Stimulated activated CD8-positive, alpha-beta memory T cell treated with anti-CD3 and anti-CD28 coated beads, Interleukin-12 subunit alpha, Interleukin-12 subunit beta, amount 100 ng/mL, for 4 hours (primary cell): Measurements from ENCODE around the gene CCDC188.
"Not testable (repeated sequence)": the region's sequence is repeated elsewhere in the genome, so short reads cannot be mapped to it uniquely, and the experiment has no call there.

Source experiments
- DNase-seq: peaks from one replicate; pipeline ENCODE4 v3.0.0-alpha.2; 2020; ENCODE audit warnings: low read depth

The CCDC188 gene

DNA sequence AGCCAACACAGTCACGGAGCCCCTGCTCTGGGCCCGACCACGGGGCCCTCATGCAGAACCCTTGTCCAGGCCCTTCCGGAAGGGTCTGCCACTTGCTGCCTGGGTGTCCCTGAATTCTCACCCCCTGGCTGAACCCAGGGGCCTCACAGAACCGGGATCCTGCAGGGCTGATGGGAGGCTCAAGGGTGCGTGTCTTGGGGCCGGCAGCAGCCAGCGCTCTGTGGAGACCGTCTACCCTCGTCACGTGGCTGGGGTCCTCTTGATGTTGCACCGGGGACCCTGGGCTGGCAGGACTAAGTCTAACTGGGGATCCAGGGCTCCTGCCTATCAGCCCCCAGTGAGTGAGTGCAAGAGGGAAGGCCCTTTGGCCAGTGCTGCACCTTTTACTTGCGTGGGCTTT lies 19.3 kb upstream of the CCDC188 start:
- DNase-seq, result no peak

DNA sequence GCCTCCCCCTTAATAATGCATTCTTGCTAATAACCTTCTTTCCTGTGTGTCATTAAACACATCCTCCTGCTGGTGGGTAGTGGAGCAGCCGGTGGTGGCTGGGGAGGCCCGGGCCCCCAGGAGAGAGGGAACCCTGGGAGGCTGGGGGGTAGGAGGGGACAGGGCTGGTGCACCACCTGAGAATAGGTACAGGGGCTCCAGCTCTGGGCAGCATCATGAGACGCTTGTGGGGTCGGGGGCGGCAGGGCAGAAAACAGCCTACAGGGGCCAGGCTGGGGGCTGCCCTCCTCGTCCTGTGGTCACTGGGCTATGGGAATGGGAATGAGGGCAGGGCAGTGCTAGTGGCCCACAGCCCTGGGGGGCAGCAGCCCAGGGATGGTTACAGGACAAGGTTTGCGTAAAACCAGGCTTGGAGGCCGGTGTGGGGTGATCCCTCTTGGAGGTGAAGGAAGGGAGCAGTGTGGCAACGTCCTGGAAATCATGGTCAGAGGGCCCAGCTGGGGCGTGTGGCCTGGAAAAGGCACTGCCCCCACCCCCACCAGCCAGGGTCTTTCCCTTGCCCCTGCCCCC lies 18.5 kb upstream of the CCDC188 start:
- DNase-seq, result no peak

DNA sequence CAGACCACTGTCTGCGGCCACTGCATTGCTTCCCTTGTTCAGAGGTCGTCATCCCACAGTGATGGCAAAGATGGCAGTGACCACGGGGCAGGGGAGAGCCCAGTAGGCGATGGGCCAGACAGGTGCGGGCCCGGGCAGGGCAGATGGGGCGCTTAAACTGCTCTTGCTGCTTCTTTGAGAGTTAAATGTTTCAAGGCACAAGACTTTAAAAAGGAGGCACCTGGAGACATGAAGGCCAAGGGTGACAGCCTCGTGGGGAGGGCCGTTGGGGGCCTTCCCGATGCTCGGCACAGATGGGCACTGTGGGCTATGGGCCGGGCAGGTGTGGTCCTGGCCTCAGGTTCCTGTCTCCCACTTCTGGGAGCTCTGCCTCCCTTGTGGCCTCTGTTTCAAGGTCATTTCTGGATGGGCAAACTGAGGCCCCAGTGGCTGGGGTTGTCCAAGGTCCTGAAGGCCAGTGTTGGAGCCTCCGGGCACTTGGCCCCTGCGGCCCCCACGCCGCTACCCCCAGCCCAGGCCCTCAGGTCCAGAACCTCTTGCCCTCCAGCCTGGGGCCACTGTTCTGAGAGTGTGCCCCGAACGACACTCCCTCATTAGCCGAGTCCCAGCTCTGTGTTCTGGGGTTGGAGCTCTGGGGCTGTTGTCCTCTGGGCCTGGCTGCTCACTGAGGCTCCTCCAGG lies 16.9 kb upstream of the CCDC188 start:
- DNase-seq, result no peak

DNA sequence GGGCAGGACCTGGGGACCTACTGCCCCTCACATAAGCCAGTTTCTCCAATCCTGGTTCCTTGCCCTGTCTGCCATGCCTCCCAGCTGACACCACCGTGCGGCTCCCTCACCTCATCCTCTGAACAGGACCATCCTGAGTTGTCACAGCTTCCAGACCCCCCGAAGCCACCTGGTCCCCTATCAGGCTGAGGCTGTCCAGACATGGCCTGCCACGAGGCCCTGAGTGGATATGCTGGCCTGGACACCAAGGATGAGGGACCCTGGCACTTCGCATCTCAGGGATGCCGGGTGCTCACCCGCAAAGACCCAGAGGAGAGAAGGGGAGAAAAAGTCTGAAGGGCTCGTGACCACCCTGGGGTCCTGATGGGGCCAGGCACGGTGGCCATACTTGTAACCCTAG lies 15.8 kb upstream of the CCDC188 start:
- DNase-seq, result no peak

DNA sequence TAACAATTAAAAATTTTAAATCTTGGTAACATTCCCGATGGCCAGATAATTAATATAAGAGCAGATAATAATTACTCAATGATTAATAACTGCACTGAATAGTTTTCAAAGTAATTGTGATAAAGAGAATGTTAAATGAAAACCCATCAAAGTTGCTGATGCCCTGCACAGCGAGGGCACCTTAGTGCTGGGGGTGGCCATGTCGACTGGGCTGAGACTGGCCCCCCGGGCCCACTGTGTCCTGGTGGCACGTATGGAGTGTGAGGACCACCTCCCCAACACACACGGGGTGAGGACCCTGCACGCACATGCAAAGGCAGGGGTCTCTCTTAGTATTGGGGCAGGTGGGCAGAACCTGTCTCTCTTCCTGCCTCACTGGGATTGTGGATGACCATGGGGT lies 15.1 kb upstream of the CCDC188 start:
- no peak for DNase-seq

DNA sequence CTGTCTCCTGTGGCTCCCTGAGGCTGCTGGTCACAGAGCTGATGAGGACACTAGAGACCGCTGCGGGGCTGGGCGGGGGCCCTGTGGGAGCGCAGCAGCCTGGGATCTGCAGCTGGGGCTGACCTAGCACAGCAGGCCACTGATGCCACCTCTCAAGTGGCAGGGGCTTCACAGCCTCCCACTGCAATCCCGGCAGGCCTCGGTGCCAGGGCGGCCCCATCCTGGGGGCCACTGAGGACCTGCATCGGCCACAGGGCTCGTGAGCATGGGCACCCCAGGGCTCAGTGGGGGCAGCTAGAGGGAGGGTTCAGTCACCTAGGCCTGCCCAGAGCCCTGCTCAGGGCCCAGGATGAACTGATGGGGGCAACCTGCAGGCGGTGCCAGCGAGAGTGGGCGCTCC lies 14.6 kb upstream of the CCDC188 start:
- no peak for DNase-seq

DNA sequence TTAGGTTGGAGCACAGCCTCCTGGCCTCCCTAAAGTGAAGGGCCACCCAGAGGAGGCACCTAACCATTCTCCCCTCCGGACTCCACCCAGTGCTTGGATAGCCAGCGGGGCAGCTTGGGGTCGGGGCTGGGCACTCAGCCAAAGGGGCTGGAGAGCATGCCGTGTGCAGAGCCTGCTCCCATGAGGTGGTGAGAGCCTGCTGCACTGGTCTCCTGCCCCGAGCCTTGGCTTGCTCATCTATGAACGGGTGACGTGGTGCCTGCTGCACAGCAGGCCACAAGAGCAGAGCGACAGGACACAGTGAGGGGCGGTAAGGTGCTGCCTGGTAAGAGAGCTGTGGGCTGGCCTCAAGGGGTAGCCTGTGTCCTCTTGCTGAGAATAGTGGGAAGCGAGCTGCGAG lies 14.0 kb upstream of the CCDC188 start:
- no peak for DNase-seq

DNA sequence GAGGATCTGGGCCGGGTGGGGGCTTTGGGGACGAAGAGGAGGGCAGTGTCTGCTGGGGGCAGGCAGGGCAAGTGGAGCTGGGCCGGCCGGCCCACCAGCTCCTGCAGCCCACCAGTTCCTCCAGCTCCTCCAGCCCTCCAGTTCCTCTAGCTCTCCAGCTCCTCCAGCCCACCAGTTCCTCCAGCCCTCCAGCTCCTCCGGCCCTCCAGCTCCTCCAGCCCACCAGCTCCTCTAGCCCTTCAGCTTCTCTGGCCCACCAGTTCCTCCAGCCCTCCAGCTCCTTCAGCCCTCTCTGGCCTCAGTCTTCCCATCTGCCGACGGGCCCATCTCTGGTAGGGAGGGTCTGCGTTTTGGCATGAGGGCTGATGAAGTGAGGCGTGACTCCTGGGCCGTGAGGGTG lies 9.2 kb upstream of the CCDC188 start:
- DNase-seq, result no peak

DNA sequence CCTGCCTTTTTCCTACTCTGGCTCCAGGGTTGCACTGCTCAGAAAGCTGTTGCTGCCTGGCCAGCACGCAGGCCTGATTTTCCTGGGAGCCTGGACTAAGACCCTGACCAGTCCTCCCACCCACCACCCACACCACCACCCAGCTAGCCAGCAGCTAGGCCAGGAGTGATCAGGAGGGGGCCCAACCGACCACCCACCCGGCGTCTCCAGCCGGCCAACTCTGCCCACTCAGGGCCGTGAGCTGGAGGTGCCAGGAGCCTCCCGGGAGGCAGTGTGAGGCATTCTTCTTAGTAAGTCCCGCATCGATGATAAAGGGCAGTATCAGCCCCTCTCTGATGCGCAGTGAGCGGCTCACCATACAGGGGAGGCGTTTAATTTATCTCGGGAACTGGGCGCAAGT lies 8.7 kb upstream of the CCDC188 start:
- not testable (repeated sequence) for DNase-seq

DNA sequence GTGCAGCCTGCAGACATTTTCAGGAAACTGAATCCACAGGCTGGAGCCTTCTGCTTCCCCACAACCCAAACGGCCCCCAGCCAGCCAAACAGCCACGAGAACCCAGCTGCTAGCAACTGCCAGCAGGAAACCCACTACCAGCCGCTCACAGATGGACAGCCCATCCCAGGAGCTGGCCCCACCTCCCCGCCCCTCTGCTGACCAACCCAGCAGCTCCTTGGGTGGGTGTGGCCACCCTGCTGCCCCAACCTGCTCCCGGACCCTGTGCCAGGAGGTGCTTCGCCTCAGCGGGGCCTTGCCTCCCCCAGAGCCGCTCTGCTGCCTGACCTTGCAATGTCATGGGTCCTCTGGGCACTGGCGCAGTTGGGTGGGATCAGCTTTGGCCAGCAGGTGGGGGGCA lies 8.2 kb upstream of the CCDC188 start:
- no peak for DNase-seq

DNA sequence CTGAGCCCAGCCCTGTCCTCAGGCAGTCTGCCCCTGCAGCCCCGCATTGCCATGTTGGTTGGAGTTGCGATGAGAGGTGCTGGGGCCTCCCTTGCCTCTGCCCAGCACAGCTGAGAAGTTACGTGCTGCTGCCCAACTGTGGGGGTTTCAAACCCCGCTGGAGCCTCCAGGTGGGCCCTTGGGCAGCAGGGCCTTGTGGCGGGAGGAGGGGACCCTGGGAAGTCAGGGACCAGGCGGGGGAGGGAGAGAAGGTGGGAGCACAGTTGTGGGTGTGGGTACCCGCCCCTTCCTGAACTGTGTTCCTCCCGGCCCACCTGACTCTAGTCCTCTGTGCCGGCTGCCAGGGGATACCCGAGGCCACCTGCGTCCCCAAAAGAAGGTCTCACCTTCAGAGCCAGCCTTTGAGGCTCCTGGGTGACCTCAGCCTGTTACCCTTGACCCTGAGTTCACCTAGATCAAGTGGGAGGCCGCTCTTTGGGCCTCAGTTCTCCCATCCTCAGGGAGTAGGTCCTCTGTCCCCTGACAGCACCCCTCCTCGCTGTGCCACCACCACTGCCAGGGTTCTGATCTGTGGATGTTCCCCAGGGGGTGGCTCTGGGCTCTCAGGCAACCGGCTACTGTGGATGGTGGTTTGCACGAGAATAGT lies 7.7 kb upstream of the CCDC188 start:
- DNase-seq, result no peak

DNA sequence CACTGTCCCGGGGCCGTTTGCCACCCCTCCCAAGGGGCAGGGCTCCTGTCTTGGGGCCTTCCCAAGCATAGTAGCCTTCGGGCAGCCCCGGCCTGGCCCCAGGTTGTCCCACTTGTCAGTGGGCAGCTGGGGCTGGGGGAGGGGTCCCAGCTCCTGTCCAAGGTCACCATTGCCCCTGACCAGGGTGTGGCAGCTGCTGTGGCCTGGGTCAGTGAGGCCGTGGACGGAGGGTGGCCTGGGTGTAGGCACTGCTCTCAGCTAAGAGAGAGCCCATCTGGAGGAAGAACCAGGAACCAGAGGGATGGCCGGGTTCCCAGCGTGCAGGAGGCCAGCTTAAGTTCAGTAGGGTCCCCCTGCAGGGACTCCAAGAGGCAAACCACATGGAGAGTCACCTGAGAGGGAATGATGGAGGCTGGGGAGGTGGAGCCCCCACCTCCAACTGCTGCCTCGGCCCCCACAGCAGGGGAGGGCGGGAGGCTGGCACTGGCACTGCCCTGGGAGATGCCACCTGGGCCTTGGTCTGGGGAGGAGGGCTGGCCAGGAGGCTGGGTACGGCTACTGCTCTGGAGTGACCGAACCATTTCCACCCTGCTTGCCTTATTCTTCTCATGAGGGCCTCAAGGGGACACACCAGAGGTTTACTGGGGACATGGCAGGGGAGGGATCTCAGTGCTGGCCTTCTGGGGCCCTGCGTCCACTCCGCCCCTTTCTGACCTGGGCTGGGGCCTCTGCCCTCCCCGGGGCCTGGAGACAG lies 6.8 kb upstream of the CCDC188 start:
- DNase-seq, result no peak

DNA sequence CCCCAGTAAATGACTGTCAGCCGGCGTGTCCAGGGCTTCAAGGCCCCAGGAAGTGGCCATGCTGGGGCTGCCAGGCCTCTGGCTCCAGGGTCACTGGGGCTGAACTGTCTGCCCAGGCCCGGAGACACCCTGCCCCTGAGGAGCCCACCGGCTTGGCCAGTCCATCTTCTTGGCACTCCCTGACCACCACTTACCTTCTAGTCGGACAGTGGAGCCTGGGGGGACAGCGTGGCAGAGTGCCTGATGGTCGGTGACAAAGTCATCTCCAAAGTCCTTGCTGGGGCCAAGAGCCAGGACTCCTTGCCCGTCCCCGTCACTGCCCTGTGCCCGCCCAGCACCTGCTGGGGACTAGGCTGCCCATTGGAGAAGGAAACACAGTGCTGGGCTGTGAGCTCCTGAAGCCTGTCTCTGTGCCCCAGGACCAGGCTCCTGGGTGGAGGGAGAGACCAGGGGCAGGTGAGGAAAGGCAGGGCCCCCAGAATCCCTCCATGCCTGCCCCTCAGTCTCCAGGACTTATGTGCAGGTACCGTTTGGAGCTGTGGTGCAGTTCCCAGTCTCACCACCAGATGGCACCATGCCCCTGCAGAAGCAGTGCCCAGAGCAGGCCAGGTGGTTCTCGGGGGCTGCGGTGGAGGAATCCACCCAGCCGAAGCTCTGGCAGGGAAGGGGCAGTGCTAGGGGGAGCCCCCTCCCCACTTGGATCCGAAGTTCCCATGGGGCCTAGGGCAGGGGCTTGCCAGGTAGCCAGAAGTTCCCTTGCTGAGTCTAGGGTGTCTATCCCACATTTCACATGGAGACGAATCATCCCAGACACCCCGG lies 6.0 kb upstream of the CCDC188 start:
- DNase-seq, result peak; percentile 74

DNA sequence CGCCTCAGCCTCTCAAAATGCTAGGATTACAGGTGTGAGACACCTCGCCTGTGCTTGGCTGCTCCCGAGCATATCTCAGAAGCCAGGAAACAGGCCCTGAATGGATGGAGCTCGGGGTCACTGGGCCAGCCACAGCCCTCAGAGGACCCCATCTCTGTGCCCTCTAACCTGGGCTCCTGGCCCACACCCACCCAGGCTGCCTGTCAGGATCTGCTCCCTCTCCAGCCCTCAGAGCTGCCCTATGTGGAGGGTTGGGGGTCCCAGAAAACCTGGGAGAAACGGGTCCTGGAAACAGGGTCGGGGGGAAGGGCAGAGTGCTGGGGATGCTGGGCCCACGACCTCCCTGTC lies 5.2 kb upstream of the CCDC188 start:
- no peak for DNase-seq

DNA sequence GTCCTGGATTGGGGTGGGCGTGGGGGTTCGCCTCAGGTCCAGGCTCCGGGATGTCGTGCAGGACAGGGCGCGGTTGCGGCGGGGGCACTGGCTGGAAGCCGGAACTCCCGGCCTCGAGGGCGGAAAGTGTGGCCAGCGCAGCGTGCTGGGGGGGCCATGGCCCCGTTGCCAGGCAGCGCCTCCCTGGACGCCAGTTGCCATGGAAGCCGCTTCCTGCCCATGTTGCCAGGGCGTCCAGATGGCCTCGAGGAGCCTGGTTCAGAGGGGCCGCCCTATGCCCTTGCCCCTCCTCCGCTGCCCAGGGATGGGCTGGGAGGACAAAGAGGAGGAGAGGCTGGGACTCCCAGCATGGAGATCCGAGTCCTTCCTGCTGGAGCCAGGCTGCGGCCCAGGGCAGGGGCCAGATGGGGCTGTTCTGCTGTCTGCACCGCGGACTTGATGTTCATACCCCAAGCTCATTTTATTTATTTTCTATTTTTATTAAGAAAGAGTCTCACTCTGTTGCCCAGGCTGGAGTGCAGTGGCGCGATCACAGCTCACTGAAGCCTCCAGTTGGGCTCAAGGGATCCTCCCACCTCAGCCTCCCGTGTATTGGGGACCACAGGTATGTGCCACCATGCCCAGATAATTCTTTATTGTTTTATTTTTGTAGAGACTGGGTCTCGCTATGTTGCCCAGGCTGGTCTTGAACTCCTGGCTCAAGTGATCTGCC lies 4.6 kb upstream of the CCDC188 start:
- DNase-seq, result no peak

DNA sequence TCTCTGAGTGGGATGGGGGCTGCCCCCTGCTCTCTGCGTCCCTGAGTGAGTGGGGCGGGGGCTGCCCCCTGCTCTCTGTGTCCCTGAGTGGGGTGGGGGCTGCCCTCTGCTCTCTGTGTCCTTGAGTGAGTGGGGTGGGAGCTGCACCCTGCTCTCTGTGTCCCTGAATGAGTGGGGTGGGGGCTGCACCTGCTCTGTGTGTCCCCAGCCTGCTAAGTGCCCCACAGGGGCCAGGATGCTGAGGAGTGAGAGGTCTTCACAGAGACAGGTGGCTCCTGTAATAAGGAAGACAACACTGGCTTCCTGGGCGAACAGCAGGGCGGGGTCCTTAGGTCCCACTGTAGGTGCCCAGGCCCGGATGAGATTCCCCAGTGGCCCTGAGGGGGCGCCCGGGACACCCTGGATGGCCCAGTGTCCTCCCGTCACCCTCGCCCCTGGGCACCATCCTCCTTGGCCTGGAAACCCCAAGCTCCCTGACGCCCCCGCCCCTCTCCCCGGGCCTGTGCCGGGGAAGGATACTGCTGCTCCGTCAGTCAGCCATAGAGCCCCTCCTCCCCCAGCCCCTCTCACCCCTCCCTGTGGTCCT lies 3.8 kb upstream of the CCDC188 start:
- DNase-seq, result no peak

DNA sequence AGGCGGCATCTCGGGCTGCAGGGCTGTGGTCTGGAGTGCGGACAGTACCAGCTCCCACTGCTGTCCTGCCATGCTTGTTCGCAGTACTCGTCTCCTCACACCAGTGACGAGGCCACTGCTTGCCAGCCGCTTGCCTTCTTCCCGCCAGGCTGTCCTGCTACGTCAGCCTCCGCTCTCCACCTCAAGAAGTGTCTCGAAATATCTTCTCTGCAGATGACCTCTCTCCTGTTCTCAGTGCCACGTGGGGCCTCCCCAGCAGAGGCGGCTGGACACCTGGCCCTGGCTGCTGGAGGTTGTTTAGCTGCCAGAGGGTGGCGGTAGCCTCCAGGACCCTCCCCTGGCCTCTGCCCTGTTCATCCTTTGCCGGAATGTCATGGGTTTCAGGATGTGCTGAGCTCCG lies 3.1 kb upstream of the CCDC188 start:
- DNase-seq, result no peak

DNA sequence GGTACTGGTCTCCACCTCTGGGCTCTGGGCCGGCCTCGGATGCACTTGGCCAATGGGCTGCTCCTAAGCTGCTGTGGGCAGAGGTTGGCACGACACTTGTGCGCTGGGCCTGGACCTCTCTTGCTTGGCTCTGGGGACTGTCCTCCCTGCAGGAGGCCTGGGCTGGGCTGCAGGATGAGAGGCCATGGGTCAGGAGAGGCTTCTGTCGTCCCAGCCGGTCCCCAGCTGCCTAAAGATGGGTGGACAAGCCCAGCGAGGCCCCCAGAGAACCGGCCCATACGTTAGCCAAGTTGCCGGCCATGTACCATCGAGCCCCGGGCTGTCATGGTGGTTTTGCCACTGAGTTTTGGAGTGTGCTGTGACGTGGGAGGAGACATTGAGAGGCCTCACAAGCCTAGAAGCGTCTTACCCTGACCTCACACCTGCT lies 1.6 kb upstream of the CCDC188 start:
- DNase-seq, result no peak

DNA sequence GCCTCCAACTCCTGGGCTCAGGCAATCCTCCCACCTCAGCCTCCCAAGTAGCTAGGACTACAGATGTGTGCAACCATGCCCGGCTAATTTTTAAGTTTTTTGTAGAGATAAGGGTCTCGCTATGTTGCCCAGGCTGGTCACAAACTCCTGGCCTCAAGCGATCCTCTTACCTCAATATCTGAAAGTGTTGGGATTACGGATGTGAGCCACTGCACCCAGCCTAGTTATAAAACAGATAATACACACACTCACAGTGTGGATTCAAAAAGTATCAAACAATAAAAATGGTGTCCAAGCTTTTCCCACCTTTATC lies 377 bp upstream of the CCDC188 start:
- no peak for DNase-seq

DNA sequence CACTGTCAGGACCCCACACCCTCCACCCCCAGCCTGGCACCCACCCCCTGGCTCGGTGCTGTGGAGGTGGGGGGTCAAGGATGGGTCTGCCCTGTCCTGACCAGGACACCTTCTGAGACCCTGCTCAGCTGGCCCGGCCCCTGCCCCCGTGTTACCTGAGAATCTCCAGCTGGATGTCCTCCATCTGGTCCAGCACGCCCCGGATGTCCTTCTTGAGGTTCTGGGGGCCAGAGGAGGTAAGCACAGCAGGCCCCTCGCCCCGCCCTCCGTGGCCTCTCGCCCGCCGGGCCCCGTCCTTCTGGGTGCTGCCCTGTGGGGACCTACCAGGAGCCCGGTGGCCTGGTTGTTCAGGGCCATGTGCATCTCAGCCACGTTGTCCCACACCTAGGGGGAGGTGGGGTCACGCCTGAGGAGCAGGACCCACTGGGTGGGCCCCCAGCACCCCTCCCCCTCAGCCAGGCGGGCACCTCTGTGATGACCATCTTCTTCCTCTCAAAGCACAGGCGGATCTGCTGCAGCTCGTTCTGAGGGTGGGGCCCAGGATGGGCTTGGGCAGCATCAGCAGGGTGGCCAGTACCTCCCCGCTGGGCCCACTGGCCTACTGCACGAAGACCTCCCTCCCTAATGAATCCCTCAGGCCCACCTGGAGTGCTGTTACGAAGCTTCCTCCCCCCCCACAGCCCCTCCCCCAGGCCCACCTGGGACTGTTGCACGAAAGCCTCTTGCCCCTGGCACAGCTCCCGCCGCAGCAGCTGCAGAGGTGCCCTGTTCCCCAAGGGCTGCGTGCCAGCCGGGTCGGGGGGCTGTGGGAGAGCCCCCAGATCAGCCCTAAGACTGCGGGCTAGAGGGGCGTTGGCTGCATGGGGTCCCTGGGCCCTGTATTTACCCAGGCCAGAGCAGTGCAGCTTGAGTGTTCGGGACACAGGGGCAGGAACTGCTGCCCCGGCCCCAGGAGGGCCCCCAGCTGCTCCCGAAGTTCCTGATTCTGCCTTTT lies 1.3 kb downstream of the CCDC188 start:
- DNase-seq, result no peak
